HG02870 (cell line): Measurements from ENCODE around the gene RHOJ.
"Not testable (repeated sequence)": the region's sequence is repeated elsewhere in the genome, so short reads cannot be mapped to it uniquely, and the experiment has no call there.

Source experiments
- ATAC-seq: cut with Tn5 transposase; IDR thresholded peaks from one replicate; pipeline ENCODE4 v1.9.1; 2021; ENCODE audit warnings: mild to moderate bottlenecking, moderate library complexity; ENCODE audit not compliant: unreplicated experiment

The RHOJ gene

DNA sequence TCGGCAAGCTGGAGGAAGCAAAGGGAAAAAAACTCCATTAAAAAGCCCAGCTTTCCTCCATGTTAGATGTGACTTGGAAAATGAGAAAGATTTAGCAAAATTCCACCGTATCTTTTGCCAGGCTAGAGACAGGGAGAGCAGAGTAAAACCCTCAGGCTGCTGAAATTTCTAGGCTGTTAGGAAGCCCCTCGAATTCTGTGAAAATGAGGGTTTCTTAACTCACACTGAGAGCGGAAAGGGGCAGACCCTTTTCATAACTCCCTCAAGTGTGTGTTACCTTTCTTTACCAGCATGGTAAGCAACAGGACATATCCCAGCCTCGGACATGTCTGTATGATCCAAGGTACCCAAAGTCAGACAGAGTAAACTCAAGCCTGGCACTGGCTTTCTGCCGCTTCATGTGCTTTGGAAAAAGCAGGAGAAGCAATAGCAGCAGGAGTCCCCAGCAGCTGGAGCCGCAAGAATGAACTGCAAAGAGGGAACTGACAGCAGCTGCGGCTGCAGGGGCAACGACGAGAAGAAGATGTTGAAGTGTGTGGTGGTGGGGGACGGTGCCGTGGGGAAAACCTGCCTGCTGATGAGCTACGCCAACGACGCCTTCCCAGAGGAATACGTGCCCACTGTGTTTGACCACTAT lies at the start of gene RHOJ:
Gene RHOJ, plus strand, starts transcription at position 37 of the 637 bp plus-strand sequence. Its CDS starts 427 bp downstream, at position 464.
- ATAC-seq, result no peak

DNA sequence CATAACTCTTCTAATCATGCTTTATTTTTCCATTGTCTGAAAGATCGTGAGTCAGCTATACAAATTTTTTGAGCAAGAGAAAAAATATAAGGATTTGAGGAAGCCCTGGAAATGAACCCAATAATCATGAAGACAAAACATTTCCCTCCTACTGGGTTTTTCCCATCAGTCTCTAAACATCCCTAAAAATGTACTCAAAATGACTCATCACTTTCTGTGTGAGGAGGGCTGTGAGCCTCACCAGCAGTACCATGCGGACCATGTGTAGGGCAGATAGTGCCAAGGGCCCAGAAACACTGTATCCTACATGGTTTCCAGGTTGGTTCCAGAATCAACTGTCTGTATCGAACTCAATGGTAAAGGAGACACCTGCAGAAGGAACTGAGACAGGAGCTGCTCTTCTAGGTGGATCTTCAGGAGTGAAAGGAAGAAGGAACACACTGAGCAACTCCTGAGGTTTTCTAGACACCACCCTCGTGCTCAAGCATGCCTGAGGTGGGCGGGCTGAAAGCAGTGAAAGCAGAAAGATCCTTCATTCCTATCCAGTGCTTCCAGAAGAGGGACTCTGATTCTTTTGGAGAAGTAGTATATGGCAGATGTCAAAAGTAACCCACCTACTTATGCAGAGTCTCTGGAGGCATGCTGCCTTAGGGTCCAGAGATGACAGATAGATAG lies 48.6 kb upstream of the RHOJ start:
- no peak for ATAC-seq

- no peak for ATAC-seq
Measured at GRCh38 chr14:63157195-63157594, 47.0 kb upstream of the RHOJ start.

DNA sequence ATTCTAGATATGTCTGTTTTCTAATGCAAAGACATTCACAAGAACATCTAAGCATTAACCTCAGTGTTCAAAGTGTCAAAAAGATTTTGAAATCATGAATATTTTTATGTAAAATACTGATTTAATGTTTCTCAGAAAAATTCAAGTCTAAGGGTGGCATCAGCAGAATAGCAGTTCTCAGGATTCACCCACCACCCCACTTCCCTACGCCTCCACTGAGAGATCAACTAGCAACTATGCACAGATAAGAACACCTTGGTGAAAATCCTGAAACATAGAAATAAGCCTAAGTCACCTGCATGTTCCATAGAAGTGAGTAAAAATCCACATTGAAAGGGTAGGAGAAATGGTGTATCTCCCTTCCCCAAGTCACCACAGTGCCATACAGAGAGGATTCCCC lies 40.9 kb upstream of the RHOJ start:
- no peak for ATAC-seq

DNA sequence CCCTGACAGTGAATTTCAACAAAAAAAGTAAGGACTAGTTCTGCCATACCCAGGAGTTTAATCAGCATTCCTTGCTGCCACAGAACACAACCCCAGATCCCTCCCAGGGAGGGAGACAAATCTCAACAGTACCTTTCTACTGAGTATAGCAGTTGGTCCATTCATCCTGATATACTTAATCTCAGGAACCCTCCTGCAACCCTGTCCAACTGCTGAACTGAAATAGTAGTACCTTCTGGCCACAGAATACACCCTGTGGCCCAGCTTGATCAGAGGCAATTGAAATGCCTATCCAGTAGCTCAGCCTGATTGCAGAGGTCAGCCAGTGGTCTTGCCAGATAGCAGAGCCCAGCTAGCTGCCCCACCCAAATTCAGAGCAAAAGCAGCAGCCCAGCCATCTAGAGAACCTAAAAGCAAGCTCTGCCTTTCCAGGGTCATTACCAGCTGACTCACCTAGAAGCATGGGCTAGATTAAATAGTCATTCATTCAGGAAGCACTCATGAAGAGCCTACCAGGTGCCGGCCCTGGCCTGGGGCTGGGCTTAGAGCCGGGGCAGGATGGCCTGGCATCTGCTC lies 40.0 kb upstream of the RHOJ start:
- ATAC-seq, result no peak

DNA sequence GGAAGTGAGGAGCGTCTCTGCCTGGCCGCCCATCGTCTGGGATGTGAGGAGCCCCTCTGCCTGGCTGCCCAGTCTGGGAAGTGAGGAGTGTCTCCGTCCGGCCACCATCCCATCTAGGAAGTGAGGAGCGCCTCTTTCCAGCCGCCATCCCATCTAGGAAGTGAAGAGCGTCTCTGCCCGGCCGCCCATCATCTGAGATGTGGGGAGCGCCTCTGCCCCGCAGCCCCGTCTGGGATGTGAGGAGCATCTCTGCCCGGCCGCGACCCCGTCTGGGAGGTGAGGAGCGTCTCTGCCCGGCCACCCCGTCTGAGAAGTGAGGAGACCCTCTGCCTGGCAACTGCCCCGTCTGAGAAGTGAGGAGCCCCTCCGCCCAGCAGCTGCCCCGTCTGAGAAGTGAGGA lies 39.0 kb upstream of the RHOJ start:
- not testable (repeated sequence) for ATAC-seq

DNA sequence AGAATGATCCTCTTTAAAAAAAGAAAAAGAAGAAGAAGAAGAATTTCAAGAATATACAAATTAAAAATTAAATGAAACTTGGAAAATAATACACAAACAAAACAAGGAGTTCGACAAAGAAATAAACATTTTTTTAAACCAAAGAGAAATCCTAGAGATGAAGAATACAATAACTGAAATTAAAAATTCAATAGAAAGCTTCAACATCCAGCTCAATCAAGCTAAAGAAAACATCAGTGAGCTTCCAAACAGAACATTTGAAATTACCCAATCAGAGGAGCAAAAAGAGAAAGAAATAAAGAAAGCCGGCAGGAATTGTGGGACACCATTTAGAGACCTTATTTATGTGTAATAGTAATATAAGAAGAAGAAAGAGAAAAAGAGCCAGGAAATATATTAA lies 37.2 kb upstream of the RHOJ start:
- no peak for ATAC-seq

GRCh38 chr14:63174760-63175191 lies 29.5 kb upstream of the RHOJ start:
- ATAC-seq, result no peak

DNA sequence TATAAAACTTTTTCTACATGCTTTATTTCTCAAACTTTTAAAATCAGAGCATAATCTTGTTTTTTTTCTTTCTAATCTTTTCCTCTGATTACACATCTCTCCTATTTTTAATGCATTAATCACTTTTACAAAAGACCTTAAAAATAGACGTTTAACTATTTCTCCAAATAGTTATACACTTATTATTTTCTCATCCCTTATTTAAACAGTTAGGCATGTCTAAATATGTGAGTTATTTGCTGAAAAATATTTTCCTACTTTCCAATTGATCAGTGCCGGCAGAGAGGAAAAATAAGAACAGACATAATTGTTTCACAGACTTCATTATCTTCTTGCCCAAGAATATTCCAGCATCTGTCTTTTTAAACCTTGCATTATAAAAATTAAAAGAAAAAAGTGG lies 28.7 kb upstream of the RHOJ start:
- ATAC-seq, result no peak

DNA sequence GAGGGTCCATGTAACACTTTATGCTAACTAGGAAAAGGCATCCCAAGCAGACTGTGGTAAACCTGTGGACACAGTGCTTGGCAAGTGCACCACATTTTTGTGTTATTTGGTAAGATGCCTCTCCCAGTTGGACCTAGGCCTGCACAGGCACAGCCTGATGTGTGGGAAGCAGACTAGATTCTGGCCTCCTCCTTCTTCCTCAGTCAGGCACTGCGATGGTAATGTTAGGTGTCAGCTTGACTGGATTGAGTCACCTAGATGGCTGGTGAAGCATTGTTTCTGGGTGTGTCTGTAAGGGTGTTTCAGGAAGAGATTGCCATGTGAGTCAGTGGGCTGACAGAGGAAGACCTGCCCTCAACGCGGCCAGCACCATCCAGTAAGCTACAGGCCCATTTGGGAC lies 25.3 kb upstream of the RHOJ start:
- ATAC-seq, result no peak

- ATAC-seq, result no peak
Measured at GRCh38 chr14:63179383-63179782, 24.9 kb upstream of the RHOJ start.

DNA sequence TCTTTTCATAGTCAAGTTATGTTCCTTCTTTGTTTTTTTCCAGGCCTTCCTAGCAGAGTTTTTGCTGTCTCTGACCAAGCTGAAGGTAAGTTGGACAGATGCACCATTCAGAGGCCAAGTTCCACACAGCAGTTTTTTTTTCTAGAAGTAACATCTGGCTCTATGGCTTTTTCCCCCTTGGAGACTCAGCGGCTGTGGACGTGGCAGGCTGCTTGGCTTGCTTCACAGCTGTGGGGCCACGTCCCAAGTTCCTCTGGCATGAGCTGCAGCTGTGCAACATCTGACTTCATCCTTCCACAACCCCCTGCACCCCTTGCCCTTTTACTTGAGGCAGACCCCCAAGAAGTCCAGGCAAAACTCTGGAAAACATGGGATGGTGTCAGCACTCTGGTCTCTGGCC lies 24.2 kb upstream of the RHOJ start:
- no peak for ATAC-seq

DNA sequence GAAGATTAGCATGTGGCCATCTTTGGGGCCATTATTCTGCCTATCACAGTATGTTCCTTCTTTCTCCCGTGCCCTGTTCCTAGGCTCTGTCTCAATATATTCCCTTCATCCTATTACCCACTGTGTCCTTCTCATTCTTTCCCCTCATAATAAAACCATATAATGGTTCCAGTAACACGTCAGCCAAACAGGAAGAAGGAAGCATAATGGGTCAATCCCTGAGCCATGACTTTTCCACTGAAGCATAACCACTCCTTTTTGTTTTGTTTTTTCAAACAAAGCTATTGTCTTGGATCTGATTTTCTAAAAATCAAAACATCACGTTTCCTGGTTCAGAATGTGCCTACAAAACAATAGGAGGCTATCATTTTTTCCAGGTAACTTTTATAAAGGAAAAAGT lies 21.3 kb upstream of the RHOJ start:
- ATAC-seq, result no peak

DNA sequence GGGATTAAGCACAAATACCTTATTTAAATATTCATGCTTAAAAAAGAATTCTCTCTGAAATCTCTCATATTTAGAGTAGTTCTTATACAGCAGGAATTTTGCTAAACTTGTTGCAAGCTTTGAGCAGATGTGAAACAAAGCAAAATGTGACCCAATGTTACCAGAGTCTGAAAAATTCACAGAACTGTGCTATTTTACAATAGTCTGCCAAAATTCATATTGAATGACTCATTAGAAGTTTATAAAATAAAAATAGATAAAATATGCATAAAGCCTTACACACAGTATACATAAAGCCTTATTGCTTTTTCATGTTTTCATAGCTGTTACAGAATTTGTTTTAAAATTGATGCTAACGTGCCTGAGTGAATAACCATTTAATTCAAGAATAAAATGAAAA lies 17.8 kb upstream of the RHOJ start:
- no peak for ATAC-seq

DNA sequence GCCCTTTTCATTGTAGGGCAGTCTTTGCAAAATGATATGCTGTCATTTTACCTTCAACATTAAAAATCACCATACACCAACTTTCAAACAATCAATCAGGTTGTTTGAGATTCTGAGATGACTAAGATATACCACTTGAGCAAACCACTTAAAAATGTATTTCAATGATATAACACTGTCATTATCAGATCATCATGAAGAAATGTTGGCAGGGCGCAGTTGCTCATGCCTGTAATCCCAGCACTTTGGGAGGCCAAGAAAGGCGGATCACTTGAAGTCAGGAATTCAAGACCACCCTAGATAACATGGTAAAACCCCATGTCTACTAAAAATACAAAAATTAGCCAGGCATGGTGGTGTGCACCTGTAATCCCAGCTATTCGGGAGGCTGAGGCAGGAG lies 13.0 kb upstream of the RHOJ start:
- no peak for ATAC-seq

DNA sequence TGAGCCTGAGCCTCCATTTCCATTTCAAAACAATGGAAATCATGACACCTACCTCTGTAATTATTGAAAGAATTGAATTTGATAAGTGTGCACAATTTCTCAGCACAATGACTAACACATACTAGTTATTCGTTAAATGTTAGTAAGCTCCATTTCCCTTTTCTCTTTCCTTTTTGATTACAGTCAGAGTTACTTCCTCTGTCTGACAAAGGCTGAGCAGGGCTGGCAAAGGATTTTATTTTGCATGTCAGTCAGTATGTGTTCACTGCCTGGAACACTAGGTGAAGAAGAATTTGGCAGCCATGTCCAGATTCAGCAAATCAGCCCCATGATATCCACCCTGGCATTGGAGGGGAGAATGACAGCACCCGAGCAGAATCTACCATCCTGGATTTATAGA lies 12.2 kb upstream of the RHOJ start:
- ATAC-seq, result no peak

- no peak for ATAC-seq
Measured at GRCh38 chr14:63193236-63193635, 11.0 kb upstream of the RHOJ start.

DNA sequence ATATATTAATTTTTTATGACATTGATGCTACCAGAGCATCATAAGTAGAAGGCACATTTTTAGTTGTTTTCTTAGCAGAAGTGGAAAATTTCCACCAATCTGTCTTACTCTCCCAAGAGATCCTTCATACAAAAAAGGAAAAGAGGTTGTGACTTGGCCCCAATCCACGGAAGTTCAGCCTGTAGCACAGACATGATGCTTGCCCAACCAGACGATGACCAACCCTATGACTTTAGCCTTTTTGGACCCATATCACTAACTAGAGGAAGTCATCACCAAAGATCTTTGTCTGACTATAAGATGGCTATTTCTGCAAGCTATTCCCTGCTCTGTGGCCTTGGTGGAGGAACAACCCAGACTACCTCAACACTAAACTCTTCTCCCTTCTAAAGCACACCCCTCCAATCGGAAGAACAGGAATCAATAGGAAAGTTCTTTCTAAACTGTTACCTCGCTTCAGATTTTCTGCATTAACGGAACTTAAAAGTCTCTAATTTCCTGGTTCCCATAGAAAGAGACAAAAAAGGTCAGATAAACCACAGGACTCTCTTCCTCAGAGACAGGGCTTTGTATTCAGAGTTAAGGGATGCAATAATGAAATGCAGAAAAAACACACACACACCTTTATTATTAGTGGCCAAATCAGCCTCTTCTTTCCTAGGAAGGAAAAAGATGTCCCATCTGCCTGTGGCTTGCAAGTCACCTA lies 4.1 kb upstream of the RHOJ start:
- ATAC-seq, result no peak

GRCh38 chr14:63200767-63201166 lies 3.5 kb upstream of the RHOJ start:
- ATAC-seq, result no peak

DNA sequence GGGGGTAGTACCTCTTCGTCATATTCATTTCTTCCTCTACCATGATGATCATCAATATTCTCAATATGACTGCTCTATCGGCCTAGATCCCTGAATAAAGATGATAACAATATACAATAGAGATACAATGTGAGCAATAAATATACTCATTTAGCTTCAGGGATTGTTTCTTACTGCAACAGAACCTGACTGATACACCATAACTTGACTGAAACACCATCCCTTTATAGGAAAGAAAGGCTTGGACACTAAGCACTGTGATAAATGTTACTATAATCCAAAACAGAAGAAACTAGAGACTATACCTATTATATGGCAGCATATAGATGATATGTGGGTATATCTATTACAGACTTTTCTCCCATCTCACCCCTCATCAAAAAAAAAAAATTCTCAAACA lies 1.2 kb upstream of the RHOJ start:
- no peak for ATAC-seq

- no peak for ATAC-seq
Measured at GRCh38 chr14:63203618-63204406, 431 bp upstream of the RHOJ start.
